Measurements from ENCODE around the gene CCDC15.

The CCDC15 gene

DNA sequence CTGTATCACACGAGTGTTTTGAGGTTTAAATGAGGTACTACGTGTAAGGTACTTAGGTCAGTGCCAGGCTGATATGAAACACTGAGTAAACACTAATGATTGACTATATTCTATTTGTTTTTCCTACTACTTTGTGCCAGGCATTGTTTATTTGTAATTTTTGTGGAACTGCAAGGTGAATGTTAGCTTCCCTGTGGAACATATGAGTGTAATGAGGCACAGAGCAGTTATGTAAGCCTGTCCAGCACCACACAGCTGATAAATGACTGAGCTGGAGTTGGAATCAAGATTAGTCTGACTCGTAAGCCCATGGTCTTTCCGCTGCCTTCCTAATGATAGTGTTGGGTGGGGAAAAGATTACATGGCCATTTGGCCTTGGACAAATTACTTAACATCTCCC, 115.0 kb downstream of the CCDC15 start:
- in situ Hi-C loops (cut with HindIII; ENCODE audit: low sequenced_read_pairs), result no loop called here
- no peak for DNase-seq (ENCODE audit: low read depth)
- no peak overlapping the region for H3K4me3 ChIP-seq (ENCODE audit: low read depth, low read length)
- TF ChIP-seq, protein P1, sequence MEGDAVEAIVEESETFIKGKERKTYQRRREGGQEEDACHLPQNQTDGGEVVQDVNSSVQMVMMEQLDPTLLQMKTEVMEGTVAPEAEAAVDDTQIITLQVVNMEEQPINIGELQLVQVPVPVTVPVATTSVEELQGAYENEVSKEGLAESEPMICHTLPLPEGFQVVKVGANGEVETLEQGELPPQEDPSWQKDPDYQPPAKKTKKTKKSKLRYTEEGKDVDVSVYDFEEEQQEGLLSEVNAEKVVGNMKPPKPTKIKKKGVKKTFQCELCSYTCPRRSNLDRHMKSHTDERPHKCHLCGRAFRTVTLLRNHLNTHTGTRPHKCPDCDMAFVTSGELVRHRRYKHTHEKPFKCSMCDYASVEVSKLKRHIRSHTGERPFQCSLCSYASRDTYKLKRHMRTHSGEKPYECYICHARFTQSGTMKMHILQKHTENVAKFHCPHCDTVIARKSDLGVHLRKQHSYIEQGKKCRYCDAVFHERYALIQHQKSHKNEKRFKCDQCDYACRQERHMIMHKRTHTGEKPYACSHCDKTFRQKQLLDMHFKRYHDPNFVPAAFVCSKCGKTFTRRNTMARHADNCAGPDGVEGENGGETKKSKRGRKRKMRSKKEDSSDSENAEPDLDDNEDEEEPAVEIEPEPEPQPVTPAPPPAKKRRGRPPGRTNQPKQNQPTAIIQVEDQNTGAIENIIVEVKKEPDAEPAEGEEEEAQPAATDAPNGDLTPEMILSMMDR (IDR thresholded peaks at IDR 0.05; ENCODE audit: low read depth, low read length, missing control alignments), result no peak

DNA sequence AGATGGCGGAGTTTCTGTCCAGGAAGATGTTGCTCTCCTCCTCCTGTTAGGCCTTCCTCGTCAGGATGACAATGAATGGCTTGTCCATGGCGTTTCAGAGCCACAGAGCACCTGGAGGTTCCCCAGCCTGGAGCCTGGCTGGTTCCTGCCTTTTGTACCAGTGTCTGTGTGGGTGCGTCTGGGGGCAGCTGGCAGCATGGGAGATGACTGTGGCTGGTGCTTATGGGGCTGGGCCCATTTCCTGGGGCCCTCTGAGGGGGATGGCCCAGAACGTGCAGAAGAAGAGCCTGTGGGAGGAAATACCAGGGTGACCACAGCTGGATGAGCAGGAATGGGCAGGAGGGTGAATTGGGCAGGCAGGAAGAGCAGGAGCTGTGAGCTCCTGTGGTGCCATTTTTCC, 115.8 kb downstream of the CCDC15 start:
- no peak overlapping the region for H3K4me3 ChIP-seq (ENCODE audit: low read depth, low read length)
- in situ Hi-C loops (cut with HindIII; ENCODE audit: low sequenced_read_pairs), result no loop called here
- DNase-seq (ENCODE audit: low read depth), result no peak
- TF ChIP-seq, protein P1 (IDR thresholded peaks at IDR 0.05; ENCODE audit: low read depth, low read length, missing control alignments), result no peak

DNA sequence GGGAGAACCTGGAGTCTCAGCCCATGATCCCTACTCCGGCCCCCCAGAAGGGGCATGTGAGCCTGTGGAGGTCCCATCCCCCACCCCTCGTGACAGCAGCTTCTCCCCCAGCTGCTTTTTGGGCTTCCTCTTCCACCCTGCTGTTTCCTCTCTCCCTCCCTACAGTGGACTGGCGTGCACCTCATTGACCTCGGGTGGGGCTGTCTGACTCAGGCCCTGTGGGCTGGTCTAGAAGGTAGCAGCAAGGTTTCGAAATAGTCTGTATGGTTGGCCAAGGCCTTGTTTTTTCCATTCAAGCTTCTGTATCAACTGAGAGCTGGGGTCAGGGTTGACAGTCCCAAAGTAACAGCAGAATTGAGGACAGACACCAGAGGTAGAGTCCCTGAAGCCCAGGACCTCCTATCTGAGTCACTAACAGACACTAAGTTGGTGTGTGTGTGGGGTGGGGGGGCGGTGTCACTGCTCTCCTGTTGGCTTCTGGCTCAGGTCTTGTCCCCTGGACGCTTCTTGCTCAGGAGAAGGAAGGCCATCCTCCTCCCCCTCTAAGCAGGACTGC, 116.8 kb downstream of the CCDC15 start:
- no peak for DNase-seq (ENCODE audit: low read depth)
- TF ChIP-seq, protein P1 (IDR thresholded peaks at IDR 0.05; ENCODE audit: low read depth, low read length, missing control alignments), result no peak
- H3K4me3 ChIP-seq (ENCODE audit: low read depth, low read length), result no peak overlapping the region
- in situ Hi-C loops (cut with HindIII; ENCODE audit: low sequenced_read_pairs), result no loop called here

DNA sequence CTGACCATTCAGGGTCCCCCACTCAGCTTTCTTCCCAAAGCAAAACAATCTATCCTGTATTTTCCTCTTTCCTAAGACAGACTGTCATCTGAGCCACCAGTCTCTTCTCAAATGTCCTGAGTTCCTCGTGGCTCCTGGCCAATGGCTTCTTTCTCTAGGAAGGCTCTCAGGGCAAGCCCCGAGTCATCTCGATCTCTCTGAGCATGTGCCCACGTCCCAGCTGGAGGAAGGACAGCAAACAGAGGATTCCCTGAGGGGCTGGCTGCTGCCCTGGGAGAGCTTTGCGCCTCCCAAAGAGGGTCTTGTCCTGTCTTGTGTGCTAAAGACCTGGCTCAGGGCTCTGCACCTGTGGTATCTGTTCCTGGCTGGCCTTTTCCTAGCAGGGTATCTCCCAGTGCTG, 117.4 kb downstream of the CCDC15 start:
- DNase-seq (ENCODE audit: low read depth), result no peak
- TF ChIP-seq, protein P1 (IDR thresholded peaks at IDR 0.05; ENCODE audit: low read depth, low read length, missing control alignments), result no peak
- in situ Hi-C loops (cut with HindIII; ENCODE audit: low sequenced_read_pairs), result no loop called here

DNA sequence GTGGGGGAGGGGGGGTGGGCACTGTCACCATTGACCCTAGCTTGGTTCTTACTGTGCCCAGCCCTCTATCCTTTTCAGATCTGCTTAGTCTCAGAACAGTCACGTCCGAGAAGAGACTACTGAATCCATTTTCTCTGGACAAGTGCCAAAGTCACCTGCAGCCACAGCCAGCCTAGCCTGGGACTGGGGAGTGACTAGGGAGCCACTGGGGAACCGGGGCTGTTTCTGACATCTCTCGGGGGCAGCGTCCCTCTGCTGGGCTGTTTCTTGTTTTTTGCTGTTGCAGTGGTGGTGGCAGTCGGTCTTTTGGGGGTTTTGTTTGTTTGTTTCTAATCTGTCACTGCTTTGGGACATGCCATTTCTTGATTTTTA, 117.8 kb downstream of the CCDC15 start:
- TF ChIP-seq, protein P1 (IDR thresholded peaks at IDR 0.05; ENCODE audit: low read depth, low read length, missing control alignments), result no peak
- DNase-seq (ENCODE audit: low read depth), result no peak
- in situ Hi-C loops (cut with HindIII; ENCODE audit: low sequenced_read_pairs), result no loop called here

More for the DNA sequence above, 117.4 kb downstream of the CCDC15 start:
- H3K4me3 ChIP-seq (ENCODE audit: low read depth, low read length), result no peak overlapping the region

DNA sequence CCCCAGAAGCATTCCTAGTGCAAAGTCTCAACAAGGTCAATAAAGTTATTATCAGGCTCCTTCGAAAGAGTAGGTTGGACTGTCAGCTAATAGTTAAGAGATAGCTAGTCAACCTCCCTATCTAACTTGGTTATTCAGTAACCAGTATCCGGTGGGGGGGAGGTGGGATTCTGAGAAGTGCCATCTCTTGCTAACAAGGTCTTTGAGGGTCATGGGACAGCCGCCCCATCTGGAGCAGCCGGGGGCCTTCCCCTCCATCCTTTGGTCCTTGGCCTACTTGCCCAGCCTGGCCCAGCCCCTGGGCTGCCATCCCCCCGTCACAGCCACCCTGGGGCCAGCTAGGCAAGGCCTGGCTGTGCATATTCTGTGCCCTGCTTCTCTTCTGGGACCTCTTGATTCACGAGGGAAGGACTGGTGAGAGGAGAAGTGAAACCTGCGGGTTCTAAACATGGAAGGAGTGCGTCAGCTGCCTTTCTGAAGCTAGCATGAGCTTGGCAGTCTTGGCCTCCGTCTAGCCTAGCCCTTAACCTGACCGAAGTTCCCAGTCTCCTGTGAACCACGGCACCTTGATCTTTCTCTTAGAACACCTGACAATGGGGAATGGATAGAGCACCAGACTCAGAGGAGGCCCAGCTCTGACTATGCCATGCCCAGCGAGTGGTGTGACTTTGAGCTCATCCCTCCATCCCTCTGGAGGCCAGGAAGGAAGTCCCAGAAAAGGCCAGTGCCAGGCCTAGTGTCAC, 118.4 kb downstream of the CCDC15 start:
- no peak overlapping the region for H3K4me3 ChIP-seq (ENCODE audit: low read depth, low read length)
- in situ Hi-C loops (cut with HindIII; ENCODE audit: low sequenced_read_pairs), result no loop called here
- TF ChIP-seq, protein P1 (IDR thresholded peaks at IDR 0.05; ENCODE audit: low read depth, low read length, missing control alignments), result no peak
- no peak for DNase-seq (ENCODE audit: low read depth)

More for the DNA sequence above, 117.8 kb downstream of the CCDC15 start:
- H3K4me3 ChIP-seq (ENCODE audit: low read depth, low read length), result no peak overlapping the region
